ENCODE data around the gene ELN.
A peak's percentile ranks its signal among the peaks of the same experiment; 100 is the strongest.
"Not testable (repeated sequence)": the region's sequence is repeated elsewhere in the genome, so short reads cannot be mapped to it uniquely, and the experiment has no call there.

ELN gene

GRCh38 chr7:74000489-74001149, 27.4 kb upstream of the ELN start:
- no peak for DNase-seq (ENCODE audit: low spot score)

- no peak for DNase-seq (ENCODE audit: low spot score)
These were observed 26.9 kb upstream of the ELN start for GRCh38 chr7:74001150-74001494.

- DNase-seq (ENCODE audit: low spot score), result peak; percentile 96
These were observed 25.4 kb upstream of the ELN start for GRCh38 chr7:74002474-74003017.

DNA sequence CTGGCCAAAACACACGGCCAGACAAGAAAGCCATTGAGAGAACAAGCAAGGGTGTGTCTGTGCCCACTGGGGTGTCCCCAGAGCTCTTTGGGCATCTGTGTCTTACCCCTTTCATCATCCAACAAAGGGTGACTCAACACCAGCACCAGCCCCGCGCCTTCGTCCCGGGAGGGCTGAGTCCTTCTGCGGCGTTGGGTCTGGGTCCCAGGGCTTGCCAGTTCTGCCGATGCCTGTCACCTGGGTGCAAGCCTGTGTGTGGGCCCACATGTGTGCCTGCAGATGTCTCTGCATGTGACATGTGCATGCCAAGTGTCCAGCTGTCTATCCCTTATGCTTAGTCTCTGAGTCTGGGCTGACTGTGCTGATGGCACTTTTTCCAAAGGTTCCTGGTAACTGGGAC, 24.4 kb upstream of the ELN start:
- peak; percentile 97 for DNase-seq (ENCODE audit: low spot score)

GRCh38 chr7:74006032-74006431, 21.9 kb upstream of the ELN start:
- DNase-seq (ENCODE audit: low spot score), result no peak

GRCh38 chr7:74006451-74007241, 21.3 kb upstream of the ELN start:
- DNase-seq (ENCODE audit: low spot score), result no peak

DNA sequence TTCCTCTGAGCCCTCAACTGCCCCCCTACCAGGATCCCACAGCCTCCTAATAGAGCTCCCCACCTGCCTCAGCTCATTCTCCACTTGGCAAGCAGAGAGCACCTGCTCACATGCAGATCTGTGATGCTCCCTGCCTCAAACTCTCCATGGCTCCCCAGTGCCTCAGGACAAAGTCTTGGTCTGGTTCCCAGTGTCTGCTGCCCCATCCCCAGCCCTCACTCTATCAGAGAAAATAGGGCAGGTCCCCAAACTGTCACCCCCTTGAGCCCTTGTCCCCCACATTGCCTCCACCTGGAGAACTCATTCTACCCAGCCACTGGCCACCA, 20.8 kb upstream of the ELN start:
- no peak for DNase-seq (ENCODE audit: low spot score)

- DNase-seq (ENCODE audit: low spot score), result no peak
These were observed 19.3 kb upstream of the ELN start for GRCh38 chr7:74008687-74009086.

DNA sequence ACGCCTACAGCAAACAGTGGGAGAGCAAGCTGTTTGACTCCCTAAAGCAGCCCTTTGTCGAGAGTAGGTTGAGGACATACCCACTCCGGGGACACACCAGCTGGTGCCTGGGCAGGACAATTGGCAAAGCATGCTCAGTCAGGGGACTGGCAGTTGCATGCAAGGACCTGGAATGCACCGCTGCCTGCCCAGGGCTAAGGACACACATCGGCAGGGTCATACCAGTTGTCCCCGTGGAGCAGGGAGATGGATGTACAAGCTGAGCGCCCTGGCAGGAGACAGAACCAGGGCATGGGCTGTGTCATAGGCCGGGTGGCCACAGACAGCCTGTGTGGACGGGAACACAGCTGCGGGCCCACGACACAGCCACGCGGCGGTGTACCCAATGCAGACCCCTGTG, 18.3 kb upstream of the ELN start:
- no peak for DNase-seq (ENCODE audit: low spot score)

DNA sequence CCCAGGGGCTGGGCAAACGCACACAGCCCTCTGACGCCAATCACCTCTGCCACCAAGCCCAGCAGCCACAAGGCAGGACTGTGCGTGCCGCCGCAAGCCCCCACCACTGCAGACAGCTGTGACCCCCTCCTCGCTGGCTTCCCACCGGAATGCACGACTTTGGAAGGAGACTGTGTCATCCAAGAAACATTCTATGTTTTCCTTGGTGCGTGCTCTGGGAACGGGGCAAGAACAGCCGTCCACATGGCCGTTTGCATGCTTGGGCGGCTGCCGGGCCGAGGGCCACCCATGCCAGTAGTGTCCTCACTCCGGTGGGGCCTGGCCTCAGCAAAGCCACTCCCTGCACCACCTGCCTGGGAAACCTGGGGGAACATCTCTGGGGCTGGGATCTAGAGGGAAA, 17.6 kb upstream of the ELN start:
- no peak for DNase-seq (ENCODE audit: low spot score)

DNA sequence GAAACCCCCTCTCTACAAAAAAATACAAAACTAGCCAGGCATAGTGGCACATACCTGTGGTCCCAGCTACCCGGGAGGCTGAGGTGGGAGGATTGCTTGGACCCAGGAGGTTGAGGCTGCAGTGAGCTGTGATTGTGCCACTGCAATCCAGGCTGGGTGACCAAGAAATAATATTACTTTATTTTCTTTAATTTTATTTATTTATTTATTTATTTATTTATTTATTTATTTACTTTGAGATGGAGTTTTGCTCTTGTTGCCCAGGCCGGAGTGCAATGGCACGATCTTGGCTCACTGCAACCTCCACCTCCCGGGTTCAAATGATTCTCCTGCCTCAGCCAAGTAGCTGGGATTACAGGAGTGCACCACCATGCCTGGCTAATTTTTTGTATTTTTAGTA, 16.6 kb upstream of the ELN start:
- DNase-seq (ENCODE audit: low spot score), result not testable (repeated sequence)

DNA sequence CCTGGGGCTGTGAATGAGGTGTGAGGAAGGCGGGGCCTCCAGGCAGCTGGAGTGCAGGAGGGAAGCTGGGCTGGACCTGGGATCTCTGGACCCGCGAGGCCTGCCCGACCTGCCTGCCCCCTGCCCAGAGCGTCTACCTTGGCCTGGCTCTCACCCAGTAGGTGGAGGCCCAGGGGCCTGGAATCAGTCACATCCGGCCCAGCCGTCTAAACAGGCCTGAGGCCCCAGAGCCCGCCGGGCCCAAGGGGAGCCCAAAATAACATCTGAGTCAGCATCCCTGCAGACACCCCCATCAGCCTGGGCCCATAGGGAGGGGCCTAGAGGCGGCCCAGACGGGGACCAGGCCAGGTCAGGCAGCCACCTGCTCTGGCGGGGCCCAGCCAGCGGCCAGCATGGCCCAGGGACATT, 15.1 kb upstream of the ELN start:
- DNase-seq (ENCODE audit: low spot score), result no peak

- DNase-seq (ENCODE audit: low spot score), result no peak
These were observed 14.3 kb upstream of the ELN start for GRCh38 chr7:74013539-74014272.

DNA sequence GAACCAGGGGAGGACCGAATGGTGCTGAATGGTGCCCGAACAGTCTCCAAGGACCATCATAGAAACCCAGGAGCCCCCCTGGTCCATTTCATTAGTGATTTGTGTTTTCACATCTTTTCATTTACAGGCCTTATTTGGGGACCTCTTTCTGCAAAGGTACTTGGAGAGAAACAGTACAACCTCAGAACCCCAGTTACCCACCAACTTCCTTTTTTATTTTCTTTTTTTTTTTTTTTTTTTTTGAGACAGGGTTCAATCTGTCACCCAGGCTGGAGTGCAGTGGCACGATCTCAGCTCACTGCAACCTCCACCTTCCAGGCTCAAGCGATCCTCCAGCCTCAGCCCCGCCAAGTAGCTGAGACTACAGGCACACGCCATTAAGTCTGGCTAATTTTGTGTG, 13.0 kb upstream of the ELN start:
- no peak for DNase-seq (ENCODE audit: low spot score)

DNA sequence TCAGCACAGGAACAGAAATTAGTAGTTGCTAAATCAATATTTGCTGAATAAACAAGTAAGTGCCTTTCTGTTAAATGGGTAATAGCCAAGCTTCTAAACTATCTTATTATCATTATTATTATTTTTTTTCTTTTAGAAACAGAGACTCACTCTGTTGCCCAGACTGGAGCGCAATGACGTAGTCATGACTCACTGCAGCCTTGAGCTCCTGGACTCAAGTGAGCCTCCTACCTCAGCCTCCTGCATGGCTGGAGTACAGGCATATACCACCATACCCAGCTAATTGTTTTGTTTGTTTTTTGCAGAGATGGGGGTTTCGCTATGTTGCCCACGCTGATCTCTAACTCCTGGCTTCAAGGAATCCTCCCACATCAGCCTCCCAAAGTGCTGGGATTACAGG, 12.3 kb upstream of the ELN start:
- no peak for DNase-seq (ENCODE audit: low spot score)

GRCh38 chr7:74017125-74017524, 10.8 kb upstream of the ELN start:
- DNase-seq (ENCODE audit: low spot score), result no peak

DNA sequence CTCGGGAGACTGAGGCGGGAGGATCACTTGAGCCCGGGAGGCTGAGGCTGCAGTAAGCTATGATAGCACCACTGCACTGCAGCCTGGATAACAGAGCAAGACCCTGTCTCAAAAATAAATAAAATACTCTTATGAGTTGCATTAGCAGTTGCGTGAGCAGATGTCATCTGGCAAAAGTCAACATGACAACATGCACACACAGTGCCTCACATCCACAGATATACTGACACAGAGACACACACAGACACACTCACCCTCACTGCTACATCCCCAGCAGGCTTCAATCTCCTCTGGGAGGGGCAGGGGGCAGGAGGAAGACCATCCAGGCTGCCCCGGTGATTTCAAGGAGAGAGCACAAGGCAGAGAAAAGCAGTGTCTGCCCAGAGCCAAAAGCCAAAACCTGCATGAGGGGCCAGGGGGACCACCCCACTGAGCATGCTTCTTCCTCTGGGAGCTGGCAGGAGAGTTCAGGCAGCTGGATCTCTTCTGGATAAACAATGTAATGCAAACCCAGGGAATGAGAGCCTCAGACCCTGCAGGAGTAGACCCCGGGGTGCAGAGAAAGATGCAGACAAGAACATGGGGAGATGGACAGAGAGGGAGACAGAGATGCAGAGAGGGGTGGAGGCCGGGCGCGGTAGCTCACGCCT, 9.6 kb upstream of the ELN start:
- no peak for DNase-seq (ENCODE audit: low spot score)

GRCh38 chr7:74019149-74019548, 8.8 kb upstream of the ELN start:
- DNase-seq (ENCODE audit: low spot score), result no peak

- DNase-seq (ENCODE audit: low spot score), result no peak
These were observed 7.6 kb upstream of the ELN start for GRCh38 chr7:74020390-74020789.

DNA sequence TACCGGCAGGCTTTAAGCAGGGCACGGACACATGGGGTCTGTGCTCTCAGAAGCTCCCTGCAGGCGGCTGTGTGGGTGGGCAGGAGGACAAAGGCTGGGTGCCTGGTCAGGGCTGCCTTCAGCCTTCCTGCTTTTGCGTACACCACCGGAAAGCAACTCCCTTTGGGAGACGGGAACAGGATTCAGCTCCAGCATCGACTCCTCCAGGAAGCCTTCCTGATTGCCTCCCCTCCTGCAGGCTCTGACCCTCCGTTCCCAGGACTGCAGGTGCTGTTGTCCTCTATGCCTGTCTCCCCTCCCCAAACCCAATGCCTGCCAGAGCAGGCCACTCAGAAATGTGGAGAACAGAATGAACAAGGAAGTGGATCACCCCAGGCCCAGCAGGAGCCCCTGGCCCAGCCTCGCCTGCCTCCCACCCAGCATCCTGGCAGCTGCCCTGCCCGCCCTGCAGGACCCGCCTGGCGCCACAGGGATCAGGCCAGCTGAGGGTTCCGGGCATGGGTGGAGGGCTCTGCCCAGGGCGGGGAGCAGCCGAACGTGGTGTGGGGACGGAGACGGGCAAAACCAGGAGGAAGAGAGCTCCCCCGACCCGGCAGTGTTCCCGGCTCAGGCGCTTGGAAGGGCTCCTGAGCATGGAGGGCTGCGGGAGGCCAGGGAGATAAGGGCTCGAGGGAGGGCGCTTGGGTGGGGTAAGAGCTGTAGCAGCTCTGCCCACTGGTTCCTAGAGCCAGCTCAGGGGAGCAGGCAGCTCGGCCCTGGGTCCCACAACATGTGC, 6.2 kb upstream of the ELN start:
- no peak for DNase-seq (ENCODE audit: low spot score)

DNA sequence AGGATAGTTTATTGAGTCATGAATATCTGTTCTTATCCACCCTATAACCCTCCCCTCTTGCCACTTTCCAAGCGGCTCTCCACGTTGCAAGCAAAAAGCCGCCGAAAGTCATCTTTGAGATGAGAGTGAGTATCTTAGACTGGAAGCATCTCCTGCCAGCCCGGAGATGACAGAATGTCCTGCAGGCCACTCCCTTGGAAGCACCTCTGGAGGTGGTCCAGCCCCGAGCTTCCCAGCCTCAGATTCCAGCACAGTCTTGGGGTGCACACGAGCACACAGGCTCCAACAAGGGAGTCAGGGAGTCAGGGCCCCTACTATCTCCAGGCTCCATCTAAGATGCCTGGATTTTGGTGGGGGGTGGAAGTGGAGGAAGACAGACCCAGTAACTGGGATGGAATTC, 5.5 kb upstream of the ELN start:
- no peak for DNase-seq (ENCODE audit: low spot score)

GRCh38 chr7:74023092-74023536, 4.9 kb upstream of the ELN start:
- peak; percentile 47 for DNase-seq (ENCODE audit: low spot score)

Data from SW480 (cell line).